Mammary epithelial cell (primary cell): ENCODE data around the gene MDFIC.

Experiments
- CTCF ChIP-seq, 2 donors: IDR thresholded peaks in 1 of 2; conservative IDR thresholded peaks in 1 of 2; 2 replicates each; pipeline ENCODE4 v1.5.1; 2011 to 2012; ENCODE audit warnings: inconsistent platforms in 2 of 2, low read length in 2 of 2, mild to moderate bottlenecking in 2 of 2, control low read depth in 1 of 2, low read depth in 1 of 2; ENCODE audit not compliant: insufficient read depth in 1 of 2; ENCODE audit errors: extremely low read depth in 1 of 2
- EZH2 ChIP-seq: IDR thresholded peaks from 2 replicates; pipeline ENCODE4 v1.6.1; 2012; ENCODE audit warnings: low read length, inconsistent platforms, borderline replicate concordance

- no peak for TF ChIP-seq CTCF (conservative IDR thresholded peaks at IDR 0.05 in 1 of 2, IDR thresholded peaks at IDR 0.05 in 1 of 2; ENCODE audit: extremely low read depth in 1 of 2, insufficient read depth in 1 of 2, low read depth in 1 of 2, low read length in 2 of 2)
- no peak for TF ChIP-seq EZH2
Measured at GRCh38 chr7:114970308-114970707, 48.4 kb downstream of the MDFIC start.
